DOHH2 (cell line): Measurements from ENCODE around the gene PROKR1.

Experiments used
- H3F3A ChIP-seq: fragments of 200-600 bp; sonication (generic), shearing (Covaris generic); 2 replicates; pipeline ENCODE4 v1.6.0; 2016; ENCODE audit warnings: antibody characterized with exemption, mild to moderate bottlenecking; ENCODE audit not compliant: control insufficient read depth, insufficient read depth
- H3K27ac ChIP-seq: fragments of 200-600 bp; sonication (generic); 2 replicates; pipeline ENCODE4 v1.5.1; 2014; ENCODE audit warnings: low read depth, mild to moderate bottlenecking, low read length, moderate library complexity
- H3K27me3 ChIP-seq: fragments of 200-600 bp; sonication (generic); 2 replicates; pipeline ENCODE4 v1.6.1; 2014; ENCODE audit warnings: mild to moderate bottlenecking, low read length, mixed read lengths; ENCODE audit not compliant: control insufficient read depth
- H3K36me3 ChIP-seq: fragments of 200-600 bp; sonication (generic); 2 replicates; pipeline ENCODE4 v1.6.1; 2014; ENCODE audit warnings: mild to moderate bottlenecking, low read length, moderate library complexity, mixed read lengths; ENCODE audit not compliant: control insufficient read depth
- H3K4me1 ChIP-seq: fragments of 200-600 bp; sonication (generic); 2 replicates; pipeline ENCODE4 v1.6.1; 2014; ENCODE audit warnings: mild to moderate bottlenecking, low read length, mixed read lengths; ENCODE audit not compliant: control insufficient read depth
- H3K4me2 ChIP-seq: fragments of 200-600 bp; sonication (generic); 2 replicates; pipeline ENCODE4 v1.6.0; 2014; ENCODE audit warnings: mild to moderate bottlenecking, low read length, moderate library complexity
- H3K4me3 ChIP-seq: fragments of 200-600 bp; sonication (generic); 2 replicates; pipeline ENCODE4 v1.5.1; 2014; ENCODE audit warnings: mild to moderate bottlenecking, low read length, mixed read lengths
- H3K79me2 ChIP-seq: fragments of 200-600 bp; sonication (generic); 2 replicates; pipeline ENCODE4 v1.6.1; 2014; ENCODE audit warnings: mild to moderate bottlenecking, low read length, mixed read lengths; ENCODE audit not compliant: control insufficient read depth
- H3K9me2 ChIP-seq: fragments of 200-600 bp; sonication (generic); replicated peaks from 2 replicates; pipeline ENCODE4 v1.6.1; 2014; ENCODE audit warnings: mild to moderate bottlenecking, low read length, mixed read lengths; ENCODE audit not compliant: control insufficient read depth
- H3K9me3 ChIP-seq: fragments of 200-600 bp; sonication (generic); 2 replicates; pipeline ENCODE4 v1.6.1; 2014; ENCODE audit warnings: antibody characterized with exemption, low read length, mixed read lengths; ENCODE audit not compliant: control insufficient read depth, insufficient read depth
- H4K20me1 ChIP-seq: fragments of 200-600 bp; sonication (generic); 2 replicates; pipeline ENCODE4 v1.6.0; 2014; ENCODE audit warnings: low read depth, mild to moderate bottlenecking, antibody characterized with exemption, low read length, moderate library complexity; ENCODE audit not compliant: control insufficient read depth, insufficient read depth
- CTCF ChIP-seq: fragments of 200-600 bp; sonication (generic); IDR thresholded peaks from one replicate; pipeline ENCODE4 v1.5.1; 2014; ENCODE audit warnings: antibody characterized with exemption, mild to moderate bottlenecking, low read depth, low read length; ENCODE audit not compliant: poor library complexity, severe bottlenecking
- EZH2phosphoT487 ChIP-seq: fragments of 200-600 bp; sonication (generic); IDR thresholded peaks from 2 replicates; pipeline ENCODE4 v1.6.1; 2017; ENCODE audit warnings: borderline replicate concordance, mild to moderate bottlenecking, antibody characterized with exemption, low read length, moderate library complexity, mixed read lengths

The PROKR1 gene

GRCh38 chr2:68643874-68644485 is 601 bp downstream of the PROKR1 start:
- no peaks in the 10 kb centered on the region for H3K9me3 ChIP-seq
- H4K20me1 ChIP-seq, result no peaks in the 10 kb centered on the region
- no peaks in the 10 kb centered on the region for H3K9me2 ChIP-seq
- no peak overlapping the region for H3K4me2 ChIP-seq
- no peak overlapping the region for H3K27ac ChIP-seq
- TF ChIP-seq EZH2phosphoT487, result no peak
- TF ChIP-seq CTCF, result no peak
- no peaks in the 10 kb centered on the region for H3F3A ChIP-seq
- H3K4me3 ChIP-seq, result no peak overlapping the region
- H3K4me1 ChIP-seq, result no peaks in the 10 kb centered on the region
- no peaks in the 10 kb centered on the region for H3K36me3 ChIP-seq
- peaks cover 30% of the 10 kb centered on the region for H3K27me3 ChIP-seq
- no peaks in the 10 kb centered on the region for H3K79me2 ChIP-seq

GRCh38 chr2:68645523-68645922 is 2.1 kb downstream of the PROKR1 start:
- Histone ChIP-seq H3K36me3 (no peaks in the 10 kb centered on the region), H3K9me3 (no peaks in the 10 kb centered on the region), H3K4me1 (no peaks in the 10 kb centered on the region), H3K79me2 (no peaks in the 10 kb centered on the region), H3K4me2 (no peak overlapping the region), H3K4me3 (no peak overlapping the region), H3K9me2 (no peaks in the 10 kb centered on the region), H3K27ac (no peak overlapping the region), H3K27me3 (peaks cover 30% of the 10 kb centered on the region), H3F3A (no peaks in the 10 kb centered on the region), H4K20me1 (no peaks in the 10 kb centered on the region)
- TF ChIP-seq EZH2phosphoT487 (no peak), CTCF (no peak)

GRCh38 chr2:68646303-68646702 is 2.9 kb downstream of the PROKR1 start:
- Histone ChIP-seq H3K27me3 (peaks cover 30% of the 10 kb centered on the region), H3K9me3 (no peaks in the 10 kb centered on the region), H3K9me2 (no peaks in the 10 kb centered on the region), H3F3A (no peaks in the 10 kb centered on the region), H3K36me3 (no peaks in the 10 kb centered on the region), H3K4me1 (no peaks in the 10 kb centered on the region), H3K4me2 (no peak overlapping the region), H3K4me3 (no peak overlapping the region), H4K20me1 (no peaks in the 10 kb centered on the region), H3K79me2 (no peaks in the 10 kb centered on the region), H3K27ac (no peak overlapping the region)
- no peak for TF ChIP-seq EZH2phosphoT487
- no peak for TF ChIP-seq CTCF

GRCh38 chr2:68650645-68651044 is 7.3 kb downstream of the PROKR1 start:
- Histone ChIP-seq H4K20me1 (no peaks in the 10 kb centered on the region), H3K9me2 (no peaks in the 10 kb centered on the region), H3K9me3 (no peaks in the 10 kb centered on the region), H3K36me3 (no peaks in the 10 kb centered on the region), H3K79me2 (no peaks in the 10 kb centered on the region), H3K4me3 (no peak overlapping the region), H3K4me2 (no peak overlapping the region), H3K27ac (no peak overlapping the region), H3F3A (no peaks in the 10 kb centered on the region), H3K27me3 (peaks cover 9% of the 10 kb centered on the region), H3K4me1 (no peaks in the 10 kb centered on the region)
- TF ChIP-seq CTCF (no peak), EZH2phosphoT487 (no peak)
